Mucosa of descending colon (tissue), 3 donors: ENCODE data around the gene STEAP2. TPM values are rescaled to one million over a fixed set of nuclear protein-coding genes. Genes with fewer than 3 reads are reported as not detected.

ENCODE experiments used
- ATAC-seq: fragments of 200-7000 bp; cut with Tn5 transposase; one replicate; pipeline ENCODE4 v1.9.1; 2020; ENCODE audit warnings: mild to moderate bottlenecking, moderate library complexity
- DNase-seq, 3 donors: peaks; one replicate each; pipeline ENCODE4 v3.0.0-alpha.2; 2020
- H3K36me3 ChIP-seq: fragments of 200-600 bp; one replicate; pipeline ENCODE4 v1.8.0; 2021; ENCODE audit warnings: low read depth, mild to moderate bottlenecking
- H3K4me1 ChIP-seq: fragments of 200-600 bp; one replicate; pipeline ENCODE4 v1.8.0; 2021; ENCODE audit warnings: low read depth, mild to moderate bottlenecking
- H3K4me3 ChIP-seq: fragments of 200-600 bp; one replicate; pipeline ENCODE4 v1.8.0; 2021; ENCODE audit warnings: mild to moderate bottlenecking
- H3K9me3 ChIP-seq: fragments of 200-600 bp; one replicate; pipeline ENCODE4 v1.8.0; 2021; ENCODE audit warnings: mild to moderate bottlenecking
- CTCF ChIP-seq: fragments of 200-600 bp; IDR thresholded peaks from one replicate; pipeline ENCODE4 v1.8.0; 2022; ENCODE audit warnings: antibody characterized with exemption, mild to moderate bottlenecking
- intact Hi-C, 2 donors: fragments of 100-400 bp; cut with DNase I in 1 of 2; cut with micrococcal nuclease in 1 of 2; formaldehyde crosslinking; loops; one replicate each; pipeline versions ENCODE4 v1.11.0 to v1.11.1; 2022; cut with DNase I, micrococcal nuclease
- total RNA-seq, 3 donors: library from RNA; stranded (reverse); fragmentation: NEBNext Ultra II Directional in 2 of 3; extraction: Animal tissue kit (Norgen Biotek cat#: 25700) in 2 of 3; gene quantifications; one replicate each; pipeline versions ENCODE4 v1.2.1 to v1.2.4, GENCODE V29; 2021 to 2023
- donor health status: DM: no; HTN: no; CAD: no; lungs with moderate emphysema.
- donor health status: DM: no; HTN: no; CAD: no.
- donor health status: DM: no; HTN: yes; CAD: no.

STEAP2 gene
- total RNA-seq, 3 donors from 2014 or later = 22.2 to 26.3 (median 23.1) TPM

DNA sequence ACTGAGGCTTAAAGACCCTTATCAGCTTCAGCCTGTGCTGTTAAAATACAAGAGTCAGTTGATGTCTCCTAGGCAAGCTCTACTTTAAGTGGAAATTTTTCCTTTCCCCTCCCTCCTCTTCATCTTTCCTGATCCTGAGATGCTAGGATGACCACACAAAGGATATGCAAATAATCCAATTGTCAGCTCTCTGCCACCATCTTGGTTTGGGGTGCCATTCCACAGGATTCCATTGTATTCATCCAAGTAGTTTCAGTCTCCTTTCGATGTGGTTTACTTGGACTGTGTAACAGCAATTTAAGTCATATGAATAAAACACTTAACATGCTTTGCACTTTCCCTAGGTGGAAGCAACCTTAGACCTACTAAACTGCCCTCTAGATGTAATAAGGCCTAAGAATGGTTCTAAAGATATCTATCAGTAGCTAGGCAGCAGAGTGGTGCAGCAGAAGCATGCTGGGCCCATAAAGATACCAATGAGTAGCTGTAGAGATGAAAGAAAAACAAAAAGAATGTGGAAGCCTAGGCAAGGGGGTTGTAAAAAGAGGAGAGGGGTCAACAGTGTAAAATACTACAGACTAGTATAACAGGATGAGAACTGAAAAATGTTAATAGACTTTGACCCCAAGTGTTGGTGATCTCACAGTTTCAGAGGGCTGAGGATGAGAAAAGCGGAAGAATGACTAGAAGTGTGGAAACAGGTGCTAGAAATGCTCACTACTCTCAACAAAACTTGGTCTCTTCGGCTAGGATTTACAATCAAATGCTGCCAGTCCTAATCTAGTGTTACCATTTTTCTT lies 31.0 kb downstream of the STEAP2 start:
- Histone ChIP-seq H3K36me3 (no peaks in the 10 kb centered on the region), H3K4me1 (peaks cover 6% of the 10 kb centered on the region), H3K4me3 (no peak overlapping the region), H3K9me3 (no peaks in the 10 kb centered on the region)
- intact Hi-C loops = no loop called here
- DNase-seq (peak in 1 of 3 donors; percentile 22), ATAC-seq (peak; percentile 68)
- TF ChIP-seq CTCF = no peak

DNA sequence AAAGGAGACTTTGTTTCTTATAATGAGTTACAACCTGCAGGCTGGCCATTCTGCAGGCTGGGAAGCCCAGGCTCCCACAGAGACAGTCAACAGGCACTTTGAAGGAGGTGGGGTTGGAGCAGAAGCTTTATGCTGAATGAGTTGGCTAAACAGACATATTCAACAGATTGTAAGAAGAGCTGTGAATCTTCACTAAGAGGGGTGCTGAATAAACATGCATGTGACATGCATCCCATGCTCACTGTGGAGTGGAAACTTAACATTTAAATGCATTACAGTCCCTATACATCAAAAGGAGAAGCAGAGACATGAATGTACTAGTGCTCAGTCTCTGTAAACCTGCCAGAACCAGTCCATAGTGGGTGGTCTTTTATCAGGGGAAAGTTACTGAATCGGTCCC lies 32.0 kb downstream of the STEAP2 start:
- Histone ChIP-seq H3K36me3 (no peaks in the 10 kb centered on the region), H3K4me3 (no peak overlapping the region), H3K4me1 (peaks cover 6% of the 10 kb centered on the region), H3K9me3 (no peaks in the 10 kb centered on the region)
- DNase-seq (no peak), ATAC-seq (no peak)
- intact Hi-C loops = no loop called here
- no peak for TF ChIP-seq CTCF

DNA sequence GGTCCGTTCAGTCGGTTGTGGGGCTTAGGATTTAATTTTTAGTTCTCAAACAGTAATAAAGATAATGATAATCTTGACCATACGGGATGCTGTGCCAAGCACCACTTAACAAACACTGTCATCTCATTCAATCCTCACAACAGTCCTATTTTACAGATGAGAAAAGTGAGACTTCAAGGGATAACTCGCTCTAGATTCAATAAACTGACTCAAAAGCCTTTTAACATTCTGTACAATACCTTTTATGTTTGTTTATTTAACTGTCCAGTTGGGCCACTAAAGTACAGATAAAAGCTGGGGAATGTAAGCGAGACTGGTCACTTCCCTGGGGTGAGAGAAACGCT lies 33.0 kb downstream of the STEAP2 start:
- Histone ChIP-seq H3K9me3 (no peaks in the 10 kb centered on the region), H3K4me3 (peak overlapping the region; percentile 83), H3K36me3 (no peaks in the 10 kb centered on the region), H3K4me1 (peaks cover 6% of the 10 kb centered on the region)
- no peak for DNase-seq
- TF ChIP-seq CTCF = no peak
- ATAC-seq = no peak
- intact Hi-C loops = no loop called here

DNA sequence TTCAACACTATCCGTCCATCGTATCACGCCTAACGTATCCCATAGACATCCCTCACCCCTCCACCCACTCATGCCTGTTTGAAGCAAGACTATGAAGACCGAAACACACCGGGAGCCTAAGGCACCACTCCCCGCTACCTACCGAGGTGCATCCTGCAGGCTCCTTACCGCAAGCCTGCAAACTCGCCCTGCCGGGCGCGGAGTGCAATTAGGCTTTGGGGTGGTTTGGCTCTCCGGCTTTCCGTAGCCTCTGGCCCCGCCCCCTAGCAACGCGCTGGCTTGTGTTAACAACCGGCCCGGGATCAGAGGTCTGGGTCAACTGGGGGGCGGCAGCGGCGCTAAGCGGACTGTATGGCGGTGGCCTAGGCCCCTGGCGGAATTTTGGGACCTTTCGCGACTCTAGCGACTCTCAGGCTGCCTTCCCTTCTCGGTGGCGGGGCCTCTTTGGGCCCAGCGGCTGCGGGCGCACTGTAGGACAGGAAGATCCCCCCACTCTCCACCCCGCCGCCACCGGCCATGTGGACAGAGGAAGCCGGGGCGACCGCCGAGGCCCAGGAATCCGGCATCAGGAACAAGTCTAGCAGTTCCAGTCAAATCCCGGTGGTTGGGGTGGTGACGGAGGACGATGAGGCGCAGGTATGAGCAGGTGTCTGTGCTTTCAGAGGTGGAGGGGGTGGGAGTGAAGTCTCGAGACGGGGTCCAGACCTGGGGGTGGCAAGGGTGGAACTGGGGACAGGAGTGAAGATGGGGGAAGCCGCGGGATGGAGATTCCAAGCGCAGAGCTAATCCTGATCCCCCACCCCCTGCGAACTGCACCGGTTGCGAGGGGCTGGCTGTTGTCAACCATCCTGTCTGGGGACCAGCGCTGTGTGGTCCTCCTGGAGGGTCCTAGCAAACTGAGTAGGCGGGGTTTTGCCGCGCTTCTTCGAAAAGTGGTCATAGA lies 33.6 kb downstream of the STEAP2 start, which contains the start of gene CFAP69:
CFAP69 (plus strand) TSS at position 266 of the 943 bp plus-strand sequence; CDS start at position 517, 251 bp downstream.
- DNase-seq = peak; percentile 94 to 98 (median 96)
- peaks cover 6% of the 10 kb centered on the region for H3K4me1 ChIP-seq
- peak within 1 kb of the TSS; percentile 83 for H3K4me3 ChIP-seq
- H3K36me3 ChIP-seq = no peaks in the 10 kb centered on the region
- ATAC-seq = peak; percentile 94
- no peaks in the 10 kb centered on the region for H3K9me3 ChIP-seq
- intact Hi-C loops = no loop called here
- TF ChIP-seq CTCF = no peak

- intact Hi-C loops = no loop called here
- Histone ChIP-seq H3K4me3 (no peak overlapping the region), H3K36me3 (no peaks in the 10 kb centered on the region), H3K4me1 (peaks cover 6% of the 10 kb centered on the region), H3K9me3 (no peaks in the 10 kb centered on the region)
- no peak for TF ChIP-seq CTCF
- no peak for DNase-seq
- no peak for ATAC-seq
Observed at GRCh38 chr7:90246171-90246570, 34.6 kb downstream of the STEAP2 start.
